IMR-90 (cell line): ENCODE data around the gene TRIM66. TPM values are rescaled to one million over a fixed set of nuclear protein-coding genes. Genes with fewer than 3 reads are reported as not detected.
A peak's percentile ranks its signal among the peaks of the same experiment; 100 is the strongest.

Experiments used
- ATAC-seq: fragments of 200-7000 bp; cut with Tn5 transposase; 2 replicates; pipeline ENCODE4 v1.9.1; 2020; ENCODE audit warnings: low read depth, mild to moderate bottlenecking, moderate library complexity
- Bru-seq: library from RNA; stranded (reverse); fragments of 400-500 nt; gene quantifications from one replicate; lab custom pipeline; 2021; lab: Mats Ljungman, UMichigan
- BruChase-seq, 2 experiments: library from RNA; stranded (reverse); fragments of 400-500 nt; gene quantifications; one replicate each; lab custom pipeline; 2021; lab: Mats Ljungman, UMichigan
- BruUV-seq: library from RNA; stranded (reverse); fragments of 400-500 nt; replicated peaks from 2 replicates; lab custom pipeline; 2021; lab: Mats Ljungman, UMichigan
- CTCF ChIA-PET: fragments of 300-600 bp; formaldehyde crosslinking; extraction: SDS; loops from one replicate; lab custom pipeline; 2021; ENCODE audit warnings: antibody characterized with exemption; lab: Yijun Ruan, JAX
- POLR2A ChIA-PET: fragments of 300-600 bp; sonication (Branson Sonifier 250); formaldehyde crosslinking; loops from one replicate; lab custom pipeline; 2022; ENCODE audit warnings: antibody characterized with exemption; ENCODE audit not compliant: unreplicated experiment; lab: Charles Lee
- DNase-seq: peaks from one replicate; pipeline ENCODE4 v3.0.0; 2013
- H2AFZ ChIP-seq: replicated peaks from 2 replicates; pipeline ENCODE3; 2013; ENCODE audit warnings: low read length, mild to moderate bottlenecking; ENCODE audit not compliant: poor library complexity
- H2AK5ac ChIP-seq: 2 replicates; pipeline ENCODE4 v1.6.1; 2013; ENCODE audit warnings: low read depth, low read length, inconsistent platforms
- H2AK9ac ChIP-seq: replicated peaks from 2 replicates; pipeline ENCODE3; 2013; ENCODE audit warnings: mild to moderate bottlenecking, low read depth, low read length, moderate library complexity; ENCODE audit not compliant: poor library complexity
- H2BK120ac ChIP-seq: 2 replicates; pipeline ENCODE4 v1.6.1; 2013; ENCODE audit warnings: low read depth, low read length, inconsistent platforms
- H2BK15ac ChIP-seq: 3 replicates; pipeline ENCODE4 v1.6.1; 2013; ENCODE audit warnings: low read depth, low read length, inconsistent platforms
- H2BK20ac ChIP-seq: 2 replicates; pipeline ENCODE4 v1.6.1; 2013; ENCODE audit warnings: low read depth, mild to moderate bottlenecking, inconsistent platforms, low read length, moderate library complexity
- H2BK5ac ChIP-seq: 2 replicates; pipeline ENCODE4 v1.6.1; 2013; ENCODE audit warnings: mild to moderate bottlenecking, low read depth, low read length, inconsistent platforms; ENCODE audit not compliant: poor library complexity, severe bottlenecking
- H3K14ac ChIP-seq: replicated peaks from 2 replicates; pipeline ENCODE4 v1.6.1; 2013; ENCODE audit warnings: low read depth, low read length, inconsistent platforms
- H3K18ac ChIP-seq: 2 replicates; pipeline ENCODE4 v1.6.1; 2013; ENCODE audit warnings: low read depth, low read length, control low read depth
- H3K23ac ChIP-seq: 2 replicates; pipeline ENCODE4 v1.6.1; 2013; ENCODE audit warnings: low read depth, low read length, inconsistent platforms
- H3K27ac ChIP-seq: 2 replicates; pipeline ENCODE4 v1.5.1; 2013; ENCODE audit warnings: mild to moderate bottlenecking, control low read depth, low read length; ENCODE audit not compliant: insufficient read depth
- H3K27me3 ChIP-seq: 2 replicates; pipeline ENCODE4 v1.6.1; 2013; ENCODE audit warnings: low read length; ENCODE audit not compliant: control insufficient read depth, insufficient read depth
- H3K36me3 ChIP-seq: 2 replicates; pipeline ENCODE4 v1.6.1; 2013; ENCODE audit warnings: low read length, mixed read lengths; ENCODE audit not compliant: control insufficient read depth, insufficient read depth
- H3K4ac ChIP-seq: 2 replicates; pipeline ENCODE4 v1.6.1; 2013; ENCODE audit warnings: low read depth, low read length, inconsistent platforms
- H3K4me1 ChIP-seq: 2 replicates; pipeline ENCODE4 v1.6.1; 2013; ENCODE audit warnings: low read length, mixed read lengths; ENCODE audit not compliant: control insufficient read depth, insufficient read depth
- H3K4me2 ChIP-seq: 2 replicates; pipeline ENCODE4 v1.6.1; 2013; ENCODE audit warnings: low read depth, mild to moderate bottlenecking, control low read depth, low read length, moderate library complexity
- H3K4me3 ChIP-seq: 2 replicates; pipeline ENCODE4 v1.5.1; 2013; ENCODE audit warnings: low read depth, mild to moderate bottlenecking, control low read depth, low read length, moderate library complexity; ENCODE audit not compliant: insufficient read depth
- H3K56ac ChIP-seq: 2 replicates; pipeline ENCODE4 v1.6.1; 2013; ENCODE audit warnings: low read length, inconsistent platforms; ENCODE audit not compliant: insufficient read depth; ENCODE audit errors: extremely low read depth
- H3K79me1 ChIP-seq, 2 experiments: 2 replicates each; pipeline ENCODE4 v1.6.1; 2013; ENCODE audit warnings: low read length in 2 of 2, inconsistent platforms in 1 of 2, low read depth in 1 of 2
- H3K9ac ChIP-seq: 2 replicates; pipeline ENCODE4 v1.6.1; 2013; ENCODE audit warnings: low read depth, low read length, control low read depth
- H3K9me1 ChIP-seq: 2 replicates; pipeline ENCODE4 v1.6.1; 2013; ENCODE audit warnings: low read length, inconsistent platforms; ENCODE audit not compliant: insufficient read depth
- H3K9me3 ChIP-seq: 2 replicates; pipeline ENCODE4 v1.6.1; 2013; ENCODE audit warnings: low read length; ENCODE audit not compliant: control insufficient read depth, insufficient read depth
- H4K20me1 ChIP-seq: 2 replicates; pipeline ENCODE4 v1.6.1; 2013; ENCODE audit warnings: low read length, inconsistent platforms; ENCODE audit not compliant: insufficient read depth
- H4K5ac ChIP-seq: 2 replicates; pipeline ENCODE4 v1.6.1; 2013; ENCODE audit warnings: mild to moderate bottlenecking, low read depth, low read length, control low read depth
- H4K8ac ChIP-seq, 2 experiments: 2 replicates each; pipeline ENCODE4 v1.6.1; 2013; ENCODE audit warnings: low read depth in 2 of 2, low read length in 2 of 2, control low read depth in 1 of 2, inconsistent platforms in 1 of 2
- H4K91ac ChIP-seq: 2 replicates; pipeline ENCODE4 v1.6.1; 2013; ENCODE audit warnings: low read depth, low read length, inconsistent platforms; ENCODE audit not compliant: insufficient read depth
- CEBPB ChIP-seq: IDR thresholded peaks from 2 replicates; pipeline ENCODE4 v1.6.1; 2012; ENCODE audit warnings: low read depth, low read length, improper control_type of control experiment
- CHD1 ChIP-seq: IDR thresholded peaks from 2 replicates; pipeline ENCODE4 v1.6.1; 2012; ENCODE audit warnings: low read depth, low read length, improper control_type of control experiment
- ELK1 ChIP-seq: fragments of 150-350 bp; IDR thresholded peaks from 2 replicates; pipeline ENCODE4 v1.6.1; 2016; ENCODE audit warnings: low read depth, mild to moderate bottlenecking, low read length, moderate library complexity, borderline replicate concordance
- MAZ ChIP-seq: IDR thresholded peaks from 2 replicates; pipeline ENCODE4 v1.6.1; 2012; ENCODE audit warnings: low read depth, mild to moderate bottlenecking, low read length, improper control_type of control experiment, moderate library complexity, borderline replicate concordance
- NFE2L2 ChIP-seq: fragments of 150-350 bp; IDR thresholded peaks from 2 replicates; pipeline ENCODE4 v1.6.1; 2016; ENCODE audit warnings: low read depth, mild to moderate bottlenecking, low read length
- POLR2A ChIP-seq: IDR thresholded peaks from 2 replicates; pipeline ENCODE4 v1.6.1; 2012; ENCODE audit warnings: mild to moderate bottlenecking, low read depth, low read length
- RAD21 ChIP-seq: IDR thresholded peaks from 2 replicates; pipeline ENCODE4 v1.6.1; 2012; ENCODE audit warnings: low read length, improper control_type of control experiment
- RCOR1 ChIP-seq: IDR thresholded peaks from 2 replicates; pipeline ENCODE4 v1.6.1; 2012; ENCODE audit warnings: mild to moderate bottlenecking, low read length, improper control_type of control experiment; ENCODE audit not compliant: insufficient replicate concordance
- SMC3 ChIP-seq: fragments of 150-350 bp; IDR thresholded peaks from 2 replicates; pipeline ENCODE4 v1.6.1; 2016; ENCODE audit warnings: low read depth, mild to moderate bottlenecking, antibody characterized with exemption, low read length, moderate library complexity
- USF2 ChIP-seq: fragments of 150-350 bp; IDR thresholded peaks from 2 replicates; pipeline ENCODE4 v1.6.1; 2017; ENCODE audit warnings: mild to moderate bottlenecking, antibody characterized with exemption, low read length, low read depth
- WGBS, 2 experiments: methylation state at CpG; one replicate each; pipeline versions ENCODE4 v1.1.5 to v1.1.7; 2013; ENCODE audit warnings: missing lambda C conversion rate in 2 of 2; ENCODE audit not compliant: insufficient read length in 1 of 2; ENCODE audit errors: extremely low coverage in 2 of 2; 5-methylcytosine and 5-hydroxymethylcytosine counted together
- dilution Hi-C: fragments of 300-500 bp; cut with HindIII; formaldehyde crosslinking; loops from one replicate; pipeline ENCODE4 v1.14.3; 2018; ENCODE audit warnings: low sequenced_read_pairs; ENCODE audit not compliant: unreplicated experiment
- in situ Hi-C: fragments of 300-500 bp; cut with MboI; formaldehyde crosslinking; loops from 3 replicates; pipeline ENCODE4 v1.14.3; 2019; ENCODE audit warnings: low sequenced_read_pairs, inconsistent platforms, mixed read lengths
- intact Hi-C: fragments of 100-400 bp; cut with micrococcal nuclease; formaldehyde crosslinking; loops from 2 replicates; pipeline ENCODE4 v1.10.0; 2022
- long read RNA-seq: library from polyadenylated mRNA; unstranded; transcript quantifications from one replicate; pipeline ENCODE4 v2.0.0, GENCODE V29; 2021; ENCODE audit not compliant: unreplicated experiment
- polyA plus RNA-seq, 3 experiments: library from polyadenylated mRNA; depleted of rRNA; stranded (reverse); fragments of >200 nt; gene quantifications; 2 replicates each; pipeline ENCODE4 v1.2.3, GENCODE V29; 2012; ENCODE audit warnings: low replicate concordance in 1 of 3
- total RNA-seq: library from RNA; depleted of rRNA; stranded (reverse); fragments of >200 nt; gene quantifications from 2 replicates; pipeline ENCODE4 v1.2.3, GENCODE V29; 2012; rRNA removed

TRIM66 gene
- 3.9 and 5.0 TPM in 2 replicates for total RNA-seq
- 4.1 and 4.4 TPM in 2 replicates for polyA plus RNA-seq (2012; rRNA removed)
- 1.6 and 3.7 TPM in 2 replicates for polyA plus RNA-seq (2012; cell fraction: cytosol; rRNA removed)
- polyA plus RNA-seq (2012; cell fraction: nucleus; rRNA removed; ENCODE audit: low replicate concordance), result 23.4 and 26.7 TPM in 2 replicates
- Bru-seq, nascent RNA, result percentile 71 among the genes with signal in this experiment
- BruChase-seq, experiment 1, labeled RNA remaining after a 6-hour chase, result percentile 82 among the genes with signal in this experiment
- BruChase-seq, experiment 2, labeled RNA remaining after a 2-hour chase, result percentile 84 among the genes with signal in this experiment
- long read RNA-seq, partial matches to known transcripts, result 0 of 2 reads
- long read RNA-seq, other reads (novel, unspliced or antisense), result 2 of 2 reads

- Histone ChIP-seq H3K9me3 (no peaks in the 10 kb centered on the region), H2AFZ (peak within 1 kb of the TSS; percentile 92), H3K27me3 (no peaks in the 10 kb centered on the region), H2BK20ac (no peak within 1 kb of the TSS), H3K14ac (peak within 1 kb of the TSS; percentile 100), H4K8ac (peak within 1 kb of the TSS; percentile 90 to 98), H3K79me1 (peaks cover 18 to 52% of the 10 kb centered on the region in 2 experiments), H4K5ac (peak within 1 kb of the TSS; percentile 90), H3K27ac (peak within 1 kb of the TSS; percentile 92), H3K9ac (peak within 1 kb of the TSS; percentile 98), H2BK15ac (peak within 1 kb of the TSS; percentile 62; the same call in 1 of the 3 replicates), H2BK5ac (peak within 1 kb of the TSS; percentile 95), H3K4me2 (peak within 1 kb of the TSS; percentile 90), H3K23ac (peak within 1 kb of the TSS; percentile 100), H3K18ac (peak within 1 kb of the TSS; percentile 56), H3K9me1 (peaks cover 11% of the 10 kb centered on the region), H3K4me1 (peaks cover 3% of the 10 kb centered on the region; the same call in 1 of the 2 replicates), H3K36me3 (peaks cover 33% of the 10 kb centered on the region), H2AK5ac (peak within 1 kb of the TSS; percentile 100), H3K4ac (peak within 1 kb of the TSS; percentile 99), H3K56ac (peak within 1 kb of the TSS; percentile 98), H2AK9ac (peak within 1 kb of the TSS; percentile 99), H4K20me1 (peaks cover 21% of the 10 kb centered on the region; the same call in 1 of the 2 replicates), H3K4me3 (peak within 1 kb of the TSS; percentile 84), H4K91ac (peak within 1 kb of the TSS; percentile 98), H2BK120ac (peak within 1 kb of the TSS; percentile 75)
- ATAC-seq, result peak; percentile 94
- TSS peak; percentile 87 for BruUV-seq
- DNase-seq, result peak; percentile 95
- WGBS, 2 experiments, result 1% methylated on average over 24 of the region's 67 CpGs; no CpG with 5 or more reads in 1 of the 2 experiments
- dilution Hi-C loops, result no loop called here
- CTCF ChIA-PET, result interaction anchor here (0.5 to 0.7 kb wide), 3 partner anchors 29 to 299 kb away, joined by 3 to 4 read pairs (median 4); no protein-coding TSS in a partner anchor
- POLR2A ChIA-PET, result interaction anchor here (0.6 to 1.5 kb wide), 6 partner anchors 9 to 184 kb away, joined by 3 to 38 read pairs (median 4); no protein-coding TSS in a partner anchor
- in situ Hi-C loops, result loop anchor here (25.0 kb wide), 1 partner anchor 455 kb away; no protein-coding TSS in a partner anchor
- intact Hi-C loops, result loop anchor here (1.0 to 10.0 kb wide), 3 partner anchors 51 to 458 kb away; no protein-coding TSS in a partner anchor
- TF ChIP-seq RAD21 (0 out of 2 replicates have a peak, but pooled peaks have one; percentile 23), POLR2A (peak; percentile 97), CHD1 (no peak), RCOR1 (no peak), MAZ (0 out of 2 replicates have a peak, but pooled peaks have one; percentile 79), SMC3 (no peak; the same call in 1 of the 2 replicates), ELK1 (0 out of 2 replicates have a peak, but pooled peaks have one; percentile 70), CEBPB (no peak), NFE2L2 (no peak), USF2 (peak; percentile 33; the same call in 1 of the 2 replicates)
These were observed at the start of gene TRIM66, which contains the start of gene RPL27A for GRCh38 chr11:8682303-8683114. TRIM66 (minus strand) TSS chr11:8682665; CDS start chr11:8672274, 10,391 bp downstream. RPL27A (plus strand) TSS chr11:8682792; CDS start chr11:8682814, 22 bp downstream.
